Gastroesophageal sphincter (tissue), 3 donors: ENCODE measurements around the gene TSKU.

Source experiments
- CTCF ChIP-seq, 4 experiments: fragments of 200-600 bp in 2 of 4; fragments of 450-650 bp in 2 of 4; sonication (generic) in 1 of 4; IDR thresholded peaks; one replicate each; pipeline ENCODE4 v1.5.1; 2017 to 2019; ENCODE audit warnings: antibody characterized with exemption in 4 of 4, mild to moderate bottlenecking in 2 of 4, moderate library complexity in 2 of 4
- POLR2AphosphoS5 ChIP-seq: sonication (generic); formaldehyde crosslinking; IDR thresholded peaks from one replicate; pipeline ENCODE4 v1.6.1; 2017; ENCODE audit warnings: antibody characterized with exemption

- no peak for TF ChIP-seq CTCF (IDR thresholded peaks at IDR 0.05)
- peak; percentile 11 for TF ChIP-seq POLR2AphosphoS5
These were observed 4.9 kb downstream of the TSKU start for GRCh38 chr11:76787911-76788596.
